ENCODE results near the gene HTT.
"Not testable (repeated sequence)": the region's sequence is repeated elsewhere in the genome, so short reads cannot be mapped to it uniquely, and the experiment has no call there.

Gene HTT

DNA sequence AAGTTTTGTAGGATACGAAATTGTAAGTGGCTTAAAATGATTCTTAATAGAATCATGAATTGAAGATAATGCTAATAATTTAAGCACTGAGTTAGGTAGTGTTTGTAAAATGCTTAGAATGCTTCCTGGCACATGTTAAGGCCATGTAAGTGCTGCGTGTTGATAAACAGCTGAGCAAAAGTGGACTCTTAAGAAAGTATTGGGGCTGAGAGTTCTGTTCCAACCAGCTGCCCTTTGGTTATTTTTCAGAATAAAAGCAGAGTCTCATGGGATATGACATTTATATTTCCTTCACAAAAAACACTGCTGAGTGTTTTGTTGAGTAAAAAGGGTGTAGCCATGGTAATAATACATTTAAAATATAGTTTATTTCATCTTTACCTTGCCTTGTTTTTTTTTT, 42.5 kb downstream of the HTT start:
- DNase-seq = no peak

- no peak for DNase-seq
Measured at GRCh38 chr4:3118312-3118711, 43.8 kb downstream of the HTT start.

DNA sequence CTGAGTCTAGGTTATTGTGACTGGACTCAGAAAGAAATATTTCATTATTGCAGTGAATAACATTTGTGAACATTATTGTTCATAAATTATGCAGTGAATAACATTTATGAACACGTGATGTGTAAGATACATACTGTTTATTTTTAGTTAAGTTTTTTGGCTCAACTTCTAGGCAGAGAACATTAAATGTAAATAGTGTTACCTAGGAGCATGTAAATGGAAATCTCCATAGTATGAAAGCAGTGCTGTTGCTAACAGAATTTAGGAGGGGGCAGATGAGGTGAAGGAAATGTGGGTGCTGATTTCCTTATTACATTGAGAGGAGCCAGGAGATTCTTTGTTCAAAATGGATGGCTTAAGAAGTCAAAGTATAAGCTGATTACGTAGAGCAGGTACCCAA, 45.0 kb downstream of the HTT start:
- DNase-seq = no peak

GRCh38 chr4:3121110-3121509, 46.6 kb downstream of the HTT start:
- DNase-seq = no peak

GRCh38 chr4:3121596-3121995, 47.1 kb downstream of the HTT start:
- no peak for DNase-seq

DNA sequence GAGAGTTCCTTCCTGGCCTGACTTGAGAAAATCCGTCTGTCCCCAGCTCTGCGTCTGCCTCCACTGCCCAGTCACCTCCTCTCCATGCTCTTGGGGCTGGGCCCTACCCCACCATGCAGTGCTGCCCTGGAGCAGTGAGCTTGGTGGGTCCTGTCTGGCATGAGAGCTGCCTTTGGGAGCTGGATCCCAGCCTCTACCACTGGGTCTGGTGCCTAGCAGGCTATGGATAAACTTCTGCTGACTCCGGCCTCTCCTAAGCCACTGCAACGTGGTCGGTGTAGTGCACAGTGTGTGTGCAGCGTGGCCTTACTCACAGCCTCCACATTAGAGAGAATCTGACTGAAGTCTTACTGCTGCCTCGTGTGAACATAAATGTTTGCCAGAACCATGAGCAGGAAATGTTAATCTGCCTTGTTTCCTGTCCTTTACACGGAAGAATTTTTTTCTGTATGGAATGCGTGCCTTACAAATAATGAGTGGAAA, 47.6 kb downstream of the HTT start:
- DNase-seq = no peak

DNA sequence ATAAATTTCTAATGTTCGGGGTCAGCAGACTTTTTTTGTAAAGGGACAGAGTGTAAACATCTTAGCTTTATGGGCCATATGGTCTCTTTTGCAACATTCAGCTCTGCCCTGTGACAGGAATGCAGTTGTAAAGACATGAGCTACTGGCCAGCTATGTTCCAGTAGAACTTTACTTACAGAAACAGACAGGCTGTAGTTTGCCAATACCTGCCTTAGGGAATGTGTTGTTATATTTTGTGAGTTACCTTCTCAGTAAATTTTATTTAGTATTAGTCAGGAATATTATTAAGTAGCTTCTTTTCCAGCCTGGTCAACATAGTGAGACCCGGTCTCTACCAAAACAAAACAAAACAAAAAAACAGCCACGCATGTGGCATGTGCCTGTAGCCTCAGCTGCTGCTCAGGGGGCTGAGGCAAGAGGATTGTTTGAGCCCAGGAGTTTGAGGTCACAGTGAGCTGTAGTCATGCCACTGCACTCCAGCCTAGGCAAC, 48.7 kb downstream of the HTT start:
- DNase-seq = no peak

DNA sequence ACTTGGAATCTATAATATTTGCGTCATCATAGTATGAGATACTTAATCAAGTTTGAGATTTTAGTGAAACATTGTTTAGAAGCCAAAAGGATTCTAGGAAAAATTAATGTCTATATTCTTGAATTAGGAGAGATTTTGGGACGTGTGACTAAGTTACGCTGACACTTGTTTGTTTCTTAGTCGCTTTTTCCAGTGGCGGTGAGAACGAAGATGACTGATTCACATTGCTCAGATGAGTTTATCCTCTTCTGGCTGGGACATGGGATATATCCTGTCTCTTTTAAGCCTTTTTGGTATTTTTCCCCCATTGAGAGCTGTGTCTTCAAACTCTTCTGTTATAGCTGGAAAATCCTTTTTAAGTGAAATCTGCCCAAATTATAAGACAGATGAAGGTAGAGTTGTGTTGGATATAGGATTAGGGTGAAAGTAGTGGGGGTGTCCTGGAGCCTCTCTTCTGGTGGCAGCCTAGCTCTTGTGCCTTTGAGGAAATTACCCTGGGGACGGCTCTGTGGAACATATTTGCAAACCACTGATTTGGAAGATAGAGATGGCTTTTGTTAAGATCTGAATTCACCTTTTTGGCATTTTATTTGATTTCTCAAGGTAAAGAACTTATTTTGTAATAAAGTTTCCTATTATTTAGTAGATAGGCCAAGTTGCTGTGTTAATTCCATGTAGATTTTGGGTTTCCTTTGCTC, 49.7 kb downstream of the HTT start:
- DNase-seq = no peak

- DNase-seq = peak in 1 of 56 donors; percentile 5
Measured at GRCh38 chr4:3127112-3127511, 52.6 kb downstream of the HTT start.

- DNase-seq = no peak
Measured at GRCh38 chr4:3128058-3128457, 53.6 kb downstream of the HTT start.

DNA sequence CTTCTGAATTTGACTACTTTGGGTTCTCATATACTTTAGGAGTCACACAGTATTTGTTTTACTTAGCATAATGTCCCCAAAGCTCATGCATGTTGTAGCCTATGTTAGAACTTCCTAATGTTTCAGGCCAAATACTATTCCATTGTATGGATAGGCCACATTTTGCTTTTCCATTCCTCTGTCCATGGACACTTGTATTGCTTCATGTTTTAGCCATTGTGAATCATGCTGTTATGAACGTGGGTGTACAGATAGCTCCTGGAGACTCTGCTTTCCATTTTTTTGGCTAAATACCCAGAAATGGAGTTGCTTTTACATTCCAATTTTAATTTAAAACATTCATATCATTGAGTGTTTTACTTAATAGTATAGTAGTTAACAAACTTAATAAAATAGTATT, 54.5 kb downstream of the HTT start:
- no peak for DNase-seq

DNA sequence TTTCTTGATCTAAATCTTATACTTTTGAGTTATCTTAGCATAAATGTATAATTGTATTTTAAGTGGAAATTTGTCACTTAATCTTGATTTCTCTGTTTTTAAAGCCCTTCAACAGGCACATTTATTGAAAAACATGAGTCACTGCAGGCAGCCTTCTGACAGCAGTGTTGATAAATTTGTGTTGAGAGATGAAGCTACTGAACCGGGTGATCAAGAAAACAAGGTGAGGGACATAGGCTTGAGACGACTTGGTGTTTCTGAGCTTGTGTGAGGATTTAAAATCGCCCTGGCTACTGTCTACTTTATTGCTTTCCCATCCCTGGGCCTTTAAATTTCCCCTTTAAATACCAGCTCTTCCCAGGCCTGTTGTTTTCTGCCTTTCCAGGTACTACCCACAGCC, 55.7 kb downstream of the HTT start:
- DNase-seq = no peak

- DNase-seq = no peak
Measured at GRCh38 chr4:3130826-3131225, 56.3 kb downstream of the HTT start.

GRCh38 chr4:3134201-3134600, 59.7 kb downstream of the HTT start:
- no peak for DNase-seq

DNA sequence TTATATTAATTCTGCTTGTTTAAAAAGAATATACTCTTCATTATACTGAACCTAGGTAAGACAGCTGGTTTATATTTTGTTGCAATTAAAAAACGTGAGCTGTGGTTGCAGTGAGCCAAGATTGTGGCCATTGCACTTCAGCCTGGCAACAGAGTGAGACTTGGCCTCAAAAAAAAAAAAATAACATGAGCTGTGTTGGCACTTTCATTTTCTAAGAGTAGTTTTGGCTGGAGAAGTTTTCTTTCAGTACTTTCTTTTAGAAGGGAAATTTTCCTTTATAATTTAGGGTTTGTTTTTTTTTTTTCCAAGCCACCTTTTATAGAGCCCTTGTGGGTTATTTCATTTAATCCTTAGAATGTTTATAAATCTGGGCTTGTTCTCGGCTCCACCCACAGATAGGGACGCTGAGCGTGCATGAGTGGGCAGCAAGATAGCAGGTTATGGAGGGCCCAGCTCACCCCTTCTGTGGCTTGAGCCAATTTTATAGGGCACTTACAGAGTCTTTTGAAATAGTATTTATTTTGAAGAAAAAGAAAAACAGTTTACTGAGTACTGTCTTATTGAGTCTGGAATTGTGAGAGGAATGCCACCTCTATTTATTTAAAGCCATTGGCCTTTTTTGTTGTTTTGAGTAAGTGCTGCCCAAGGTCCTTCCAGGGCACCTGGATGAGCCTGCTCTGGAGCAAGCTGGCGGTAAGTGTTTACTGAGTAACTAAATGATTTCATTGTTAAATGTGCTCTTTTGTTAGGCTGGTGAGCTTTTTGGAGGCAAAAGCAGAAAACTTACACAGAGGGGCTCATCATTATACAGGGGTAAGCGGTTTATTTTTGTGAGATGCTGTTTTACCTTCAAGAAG, 60.9 kb downstream of the HTT start:
- DNase-seq = no peak

- DNase-seq = no peak
Measured at GRCh38 chr4:3136454-3136853, 62.0 kb downstream of the HTT start.

GRCh38 chr4:3137908-3138307, 63.4 kb downstream of the HTT start:
- no peak for DNase-seq

DNA sequence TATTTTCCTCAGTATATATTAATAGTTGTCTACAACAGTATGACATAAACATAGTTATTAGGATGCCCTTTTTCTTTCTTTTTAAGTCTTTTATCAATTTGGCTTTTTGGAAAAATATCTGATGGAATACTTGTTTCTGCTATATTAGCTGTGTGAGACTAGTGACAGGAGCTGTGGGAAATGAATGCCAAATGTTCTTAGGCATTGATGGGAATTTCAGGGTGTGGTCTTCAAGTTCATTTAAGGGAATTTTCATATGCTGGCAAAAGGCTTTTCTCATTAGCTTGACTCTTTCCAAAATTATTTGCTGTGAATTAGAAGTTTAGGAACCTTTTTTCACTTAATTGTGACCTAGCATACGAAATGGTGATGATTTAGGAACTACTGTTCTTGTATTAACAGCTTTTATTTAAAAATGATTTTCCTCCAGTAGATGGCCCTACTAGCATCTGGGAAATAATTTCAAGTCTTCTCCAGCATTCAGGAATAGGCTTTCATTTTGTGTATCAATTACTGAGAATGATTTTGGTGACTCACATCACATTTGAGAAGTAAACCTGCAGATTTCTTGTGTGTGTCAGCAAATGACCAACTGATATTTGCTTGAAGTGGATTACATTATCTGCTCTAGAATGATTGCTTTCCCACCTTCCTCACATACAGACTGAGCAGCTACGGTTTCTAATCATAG, 70.9 kb downstream of the HTT start:
- DNase-seq = no peak

DNA sequence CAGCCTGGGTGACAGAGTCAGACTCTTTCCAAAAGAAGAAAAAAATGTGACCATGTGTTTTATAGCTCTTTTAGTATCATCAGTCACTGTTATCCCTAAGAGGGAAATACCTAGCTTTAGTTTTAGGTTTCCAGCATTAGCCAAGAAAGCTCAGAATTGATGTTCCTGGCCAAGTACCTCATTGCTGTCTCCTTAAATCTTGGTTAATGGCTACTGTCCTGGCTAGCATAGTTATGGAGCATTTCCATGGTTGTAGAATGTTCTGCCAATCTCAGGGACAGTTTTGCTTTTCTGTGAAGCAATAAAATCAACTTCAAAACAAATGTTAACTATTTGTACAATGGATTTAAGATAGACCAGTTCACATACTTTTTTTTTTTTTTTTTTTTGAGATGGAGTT, 74.4 kb downstream of the HTT start:
- no peak for DNase-seq

DNA sequence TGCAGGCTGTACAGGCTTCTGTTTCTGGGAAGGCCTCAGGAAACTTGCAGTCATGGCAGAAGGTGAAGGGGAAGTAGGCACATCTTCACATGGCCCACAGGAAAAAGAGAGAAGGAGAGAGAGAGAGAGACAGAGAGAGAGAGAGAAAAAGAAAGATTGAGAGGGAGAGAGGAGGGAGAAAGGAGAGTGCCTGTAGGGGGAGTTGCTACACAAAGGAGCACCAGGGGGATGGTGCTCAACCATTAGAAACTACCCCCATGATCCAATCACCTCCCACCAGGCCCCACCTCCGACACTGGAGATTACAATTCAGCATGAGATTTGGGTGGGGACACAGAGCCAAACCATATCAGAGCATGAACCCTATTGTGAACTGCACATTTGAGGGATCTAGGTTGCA, 76.8 kb downstream of the HTT start:
- DNase-seq = not testable (repeated sequence)

DNA sequence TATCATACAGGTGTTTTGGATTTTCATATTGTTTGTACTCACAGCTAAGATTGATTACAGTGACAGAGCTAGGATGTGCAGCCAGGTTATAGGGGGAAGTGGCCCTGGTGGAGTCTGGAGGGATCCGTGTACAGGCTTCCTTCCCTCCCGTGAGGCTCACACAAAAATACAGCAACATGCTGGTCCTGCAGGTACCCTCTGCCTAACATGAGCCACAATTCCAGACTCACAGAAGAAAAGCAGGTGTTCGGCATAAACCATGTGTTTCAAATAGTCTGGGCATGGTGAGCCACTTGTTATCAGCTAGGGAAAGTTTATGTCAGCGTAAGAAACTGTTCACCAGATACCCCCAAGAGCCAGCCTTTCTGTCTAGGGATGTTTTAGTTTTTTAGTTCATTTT, 82.9 kb downstream of the HTT start:
- DNase-seq = no peak

DNA sequence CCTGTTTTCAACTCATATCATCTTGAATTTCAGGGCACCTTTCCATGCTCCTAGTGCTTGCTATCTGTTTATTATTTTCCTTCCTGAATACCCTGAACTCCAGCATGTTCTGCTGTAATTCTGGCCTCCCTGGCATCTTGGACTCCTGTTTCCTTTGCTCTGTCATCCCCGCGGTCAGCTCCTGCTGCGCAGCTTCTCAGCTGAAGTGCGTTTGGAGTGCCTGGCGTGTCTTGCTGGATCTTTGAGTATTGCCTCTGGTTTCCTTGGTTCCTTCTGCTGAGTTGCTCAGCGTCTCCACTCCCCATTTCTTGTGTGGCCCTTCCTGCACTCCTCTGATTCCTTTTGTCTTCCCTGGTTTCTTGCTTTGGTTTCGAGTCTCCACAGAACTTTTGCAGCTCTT, 84.4 kb downstream of the HTT start:
- DNase-seq = peak in 2 of 56 donors; percentile 4 to 10

All from nucleus accumbens (tissue), 56 donors.